Measurements from ENCODE around the gene ARPIN.

DNA sequence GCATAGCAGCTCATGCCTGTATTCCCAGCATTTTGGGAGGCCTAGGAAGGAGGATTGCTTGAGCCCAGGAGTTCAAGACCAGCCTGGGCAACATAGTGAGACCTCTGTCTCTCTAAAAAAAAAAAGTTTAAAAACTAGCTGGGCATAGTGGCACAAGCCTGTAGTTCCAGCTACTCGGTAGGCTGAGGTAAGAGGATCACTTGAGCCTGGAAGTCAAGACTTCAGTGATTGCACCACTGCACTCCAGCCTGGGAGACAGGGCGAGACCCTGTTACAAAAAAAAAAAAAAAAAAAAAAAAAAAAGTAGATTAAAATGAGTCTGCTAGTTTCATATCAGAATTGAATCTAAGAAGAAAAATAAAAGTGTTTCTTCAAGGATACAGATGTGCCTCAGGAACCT lies 65.7 kb downstream of the ARPIN start:
- TF ChIP-seq POLR2AphosphoS5 (IDR thresholded peaks at IDR 0.05) (no peak), POLR2A (IDR thresholded peaks at IDR 0.05) (no peak)
